NCI-H524 (cell line): ENCODE measurements around the gene DPP6.
"Not testable (repeated sequence)": the region's sequence is repeated elsewhere in the genome, so short reads cannot be mapped to it uniquely, and the experiment has no call there.

ENCODE experiments used
- DNase-seq, 2 experiments: peaks; one replicate each; lab custom pipeline; 2025; lab: John Stamatoyannopoulos, UW

Gene DPP6

DNA sequence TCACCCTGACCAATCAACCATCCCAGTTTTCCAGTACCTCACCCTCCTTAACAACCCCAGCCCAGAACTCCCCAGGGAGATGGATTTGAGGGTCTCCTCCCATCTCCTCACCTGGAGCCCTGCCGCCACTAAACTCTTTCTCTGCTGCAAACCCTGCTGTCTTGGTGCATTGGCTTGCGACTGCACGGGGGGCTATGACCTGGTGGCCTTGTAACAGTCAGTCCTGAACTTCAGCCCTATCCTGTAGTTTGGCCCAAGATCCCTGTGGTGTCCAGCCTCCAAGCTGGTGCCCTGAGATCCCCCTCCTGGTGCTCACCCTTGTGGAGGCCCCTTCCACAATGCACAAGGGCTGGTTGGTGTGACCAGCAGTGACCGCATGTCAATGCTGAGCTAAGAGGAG lies 858.8 kb downstream of the DPP6 start:
- DNase-seq, result no peak

- no peak for DNase-seq
Observed at GRCh38 chr7:154911411-154911810, 859.2 kb downstream of the DPP6 start.

DNA sequence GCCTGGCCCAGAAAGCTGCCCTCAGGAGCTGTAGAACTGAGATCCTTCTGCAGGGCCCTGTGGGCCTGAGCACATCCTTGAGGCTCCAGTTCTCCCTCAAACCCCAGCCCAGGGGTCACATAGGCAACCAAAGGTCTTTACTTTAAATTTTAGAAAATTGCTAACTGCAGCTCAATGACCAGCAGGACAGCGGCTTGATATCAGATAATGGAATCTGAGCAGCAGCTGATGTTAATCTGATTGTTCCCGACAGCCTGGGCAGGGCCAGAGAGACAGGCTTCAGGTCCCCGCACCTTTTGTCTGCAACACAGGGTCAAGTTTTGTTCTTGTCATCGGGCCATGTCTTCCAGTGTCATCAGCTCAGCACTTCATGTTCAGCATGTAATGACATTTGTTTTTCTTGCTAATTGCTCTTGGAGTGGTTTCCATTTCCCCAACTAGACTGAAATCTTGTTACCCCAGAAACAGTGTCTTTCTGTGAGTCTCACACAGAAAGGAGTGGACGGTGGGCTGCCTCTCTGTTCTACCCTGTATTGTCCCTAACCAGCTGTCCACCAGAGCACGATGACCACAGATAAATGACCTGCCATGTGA lies 859.8 kb downstream of the DPP6 start:
- no peak for DNase-seq

DNA sequence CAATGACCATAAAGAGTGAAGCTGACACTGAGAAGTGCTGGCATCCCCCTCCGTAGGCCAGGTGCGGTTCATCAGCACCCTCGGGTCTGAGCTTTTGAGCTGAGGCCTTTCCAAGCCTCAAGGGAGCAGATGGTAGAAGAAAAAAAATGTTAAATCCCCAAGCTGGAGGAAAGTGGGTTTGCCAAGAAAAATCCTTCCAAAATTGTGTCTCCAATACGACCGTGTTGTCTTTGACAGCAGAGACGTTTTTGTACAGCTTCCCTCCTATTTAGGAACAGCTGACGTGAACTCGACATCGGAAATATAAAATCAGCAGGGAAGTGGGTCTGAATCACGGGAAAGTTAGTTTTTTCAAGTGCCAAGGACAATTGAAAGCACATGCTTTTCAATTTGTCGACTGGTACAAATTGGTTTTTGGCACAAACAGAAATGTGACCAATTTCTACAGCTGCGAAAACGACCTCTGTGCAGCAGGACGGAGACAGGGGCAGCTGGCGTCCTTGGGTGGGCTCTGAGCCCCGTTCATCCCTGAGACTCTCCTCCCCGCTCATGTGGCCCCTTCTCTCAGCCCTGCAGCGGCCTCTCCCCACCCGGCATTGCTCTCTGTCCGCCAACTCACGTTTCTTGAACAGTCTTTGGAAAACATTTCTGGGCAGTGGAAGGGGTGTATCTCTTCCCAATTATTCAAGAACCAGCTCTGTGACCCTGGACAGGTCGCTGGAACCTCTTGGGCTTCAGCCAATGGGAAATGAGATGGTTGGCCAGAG lies 860.9 kb downstream of the DPP6 start:
- DNase-seq, result no peak

GRCh38 chr7:154913638-154914307 lies 861.6 kb downstream of the DPP6 start:
- DNase-seq, result peak; percentile 37 to 73

DNA sequence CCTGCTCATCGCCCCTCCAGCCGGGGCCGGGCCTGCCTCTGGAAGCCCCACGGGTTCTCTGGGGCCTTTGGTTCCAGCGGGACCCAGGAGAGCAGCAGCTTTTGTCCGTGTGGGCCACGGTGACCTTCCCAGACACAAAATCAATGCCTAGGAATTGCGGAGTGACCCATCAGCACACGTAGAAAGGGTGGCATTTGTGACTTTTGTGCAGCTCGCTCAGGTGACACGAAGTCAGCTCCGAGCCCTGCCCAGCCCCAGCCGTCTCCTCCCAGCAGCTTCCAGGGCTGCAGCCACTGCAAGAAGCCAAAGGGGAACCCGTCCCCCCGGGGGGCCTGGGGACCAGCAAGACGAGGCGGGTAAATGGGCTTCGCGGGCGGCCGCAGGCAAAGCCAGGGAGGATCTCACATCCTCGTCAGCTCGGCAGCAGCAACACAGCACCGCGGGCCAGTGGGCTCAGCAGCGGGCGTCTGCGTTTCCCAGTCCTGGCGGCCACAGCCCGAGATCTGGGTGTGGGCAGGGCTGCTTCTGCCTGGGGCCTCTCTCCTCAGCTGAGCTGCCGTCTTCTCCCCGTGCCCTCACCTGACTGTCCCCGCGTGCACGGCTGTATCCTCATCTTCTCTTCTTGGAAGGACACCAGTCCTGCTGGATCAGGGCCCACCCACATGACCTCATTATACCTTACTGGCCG lies 862.3 kb downstream of the DPP6 start:
- DNase-seq, result peak in 1 of 2 experiments; percentile 24

GRCh38 chr7:154914996-154915380 lies 862.8 kb downstream of the DPP6 start:
- peak; percentile 46 to 72 for DNase-seq

GRCh38 chr7:154915600-154915999 lies 863.4 kb downstream of the DPP6 start:
- no peak for DNase-seq

DNA sequence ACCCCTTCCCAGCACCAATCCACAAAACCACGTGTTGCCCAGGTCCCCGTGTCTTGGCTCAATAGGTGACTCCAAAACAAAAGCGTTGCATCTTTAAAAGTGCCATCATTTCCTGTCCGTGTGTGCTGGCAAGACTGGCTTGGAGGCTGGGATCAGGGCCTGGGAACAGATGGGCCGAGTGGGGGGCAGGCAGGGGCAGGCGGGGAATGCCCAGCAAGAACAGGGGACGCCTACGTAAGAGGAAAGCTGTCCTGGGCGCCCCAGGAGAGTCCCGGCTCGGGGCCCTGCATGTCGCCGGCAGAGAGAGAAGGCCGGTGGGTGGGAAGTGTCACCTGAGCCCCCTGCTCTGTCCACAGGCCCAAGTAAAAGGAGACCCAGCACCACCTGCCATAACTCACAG lies 864.2 kb downstream of the DPP6 start:
- DNase-seq, result peak in 1 of 2 experiments; percentile 16

- no peak for DNase-seq
Observed at GRCh38 chr7:154916856-154917807, 864.9 kb downstream of the DPP6 start.

DNA sequence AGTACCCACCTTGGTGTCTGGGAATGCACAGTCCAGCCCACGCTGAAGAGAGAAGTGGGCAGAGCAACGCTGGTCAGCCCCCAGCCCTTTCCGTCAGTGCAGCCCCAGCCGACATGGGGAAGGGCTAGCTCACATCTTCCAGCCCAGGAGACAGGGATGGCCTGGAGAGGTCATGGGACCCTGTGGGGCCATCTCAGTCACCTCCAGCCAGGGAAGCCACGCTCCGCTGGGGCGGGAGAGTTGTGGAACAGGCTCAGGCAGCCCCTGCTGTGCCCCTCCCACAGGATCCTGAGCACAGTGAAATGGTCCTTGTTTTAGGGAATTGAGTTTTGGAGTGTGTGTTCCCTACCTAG lies 865.6 kb downstream of the DPP6 start:
- no peak for DNase-seq

DNA sequence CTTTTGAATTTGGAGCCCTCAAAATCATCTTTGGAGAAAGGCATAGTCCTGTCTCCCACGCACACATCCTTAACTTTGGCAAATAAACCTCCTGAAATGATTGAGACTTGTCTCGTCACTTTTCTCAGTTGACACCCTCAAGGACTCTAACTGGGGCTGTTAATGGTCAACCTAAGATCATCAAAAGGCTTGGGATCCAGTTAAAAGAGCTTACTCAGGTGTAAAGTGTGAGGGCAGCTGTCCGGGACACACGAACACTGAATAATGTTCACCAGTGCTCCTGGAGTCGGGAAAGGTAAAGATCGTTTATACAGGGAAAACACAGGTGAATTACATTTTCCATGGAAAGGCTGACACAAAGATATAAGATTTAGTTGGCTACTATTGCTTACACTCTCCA lies 866.1 kb downstream of the DPP6 start:
- DNase-seq, result no peak

DNA sequence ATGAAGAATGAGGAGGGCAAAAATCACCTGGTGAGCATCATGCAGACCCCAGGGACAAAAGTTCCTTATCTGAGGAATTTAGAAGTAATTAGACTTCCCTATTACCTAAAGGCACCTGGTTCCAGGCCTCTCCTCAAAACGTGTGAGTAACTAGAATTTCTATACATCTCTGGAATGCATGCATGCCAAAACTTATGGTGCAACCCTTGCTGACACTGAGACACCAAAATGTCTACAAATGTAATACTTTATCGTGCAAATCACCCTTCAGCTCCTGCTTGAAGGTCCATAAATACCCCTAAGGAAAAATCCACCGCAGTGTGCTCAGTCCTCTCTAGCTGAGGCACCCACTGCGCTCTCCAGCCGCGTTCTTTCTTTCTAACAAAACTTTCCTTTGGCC lies 866.5 kb downstream of the DPP6 start:
- no peak for DNase-seq

DNA sequence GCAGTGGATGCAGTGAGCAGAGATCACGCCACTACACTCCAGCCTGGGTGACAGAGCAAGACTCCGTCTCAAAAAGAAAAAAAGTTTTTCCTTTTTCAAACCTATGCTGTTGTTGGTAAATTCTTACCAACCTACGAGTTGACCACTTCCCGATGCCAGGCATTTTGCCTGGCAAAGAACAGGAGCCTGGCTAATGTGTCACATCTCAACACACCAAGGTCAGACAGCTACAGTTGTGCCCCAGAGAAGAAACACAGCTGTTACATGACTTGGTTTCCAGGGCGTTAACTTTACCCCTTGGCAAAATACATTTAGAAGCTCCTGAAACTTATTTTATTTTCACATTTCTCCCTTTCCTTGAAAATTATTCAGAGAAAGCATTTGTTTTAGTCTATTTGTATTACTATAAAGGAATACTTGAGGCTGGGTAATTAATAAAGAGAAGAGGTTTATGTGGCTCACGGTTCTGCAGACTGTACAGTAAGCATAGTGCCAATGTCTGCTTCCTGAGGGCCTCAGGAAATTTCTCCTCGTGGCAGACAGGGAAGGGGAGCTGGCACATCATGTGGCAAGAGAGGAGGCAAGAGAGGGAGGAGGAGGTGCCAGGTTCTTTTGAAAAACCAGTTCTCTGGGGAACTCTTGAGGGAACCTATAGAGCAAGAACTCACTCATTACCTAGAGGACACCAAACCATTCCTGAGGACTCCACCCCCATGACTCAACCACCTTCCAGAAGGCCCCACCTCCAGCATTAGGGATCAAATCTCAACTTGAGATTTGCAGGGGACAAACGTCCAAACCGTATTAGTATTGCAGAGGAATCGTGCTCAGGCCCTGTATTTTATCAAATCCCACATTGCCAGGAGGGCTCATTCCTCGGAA lies 867.4 kb downstream of the DPP6 start:
- DNase-seq, result no peak

GRCh38 chr7:154922472-154922871 lies 870.3 kb downstream of the DPP6 start:
- not testable (repeated sequence) for DNase-seq

- DNase-seq, result peak; percentile 59 to 71
Observed at GRCh38 chr7:154927624-154928125, 875.5 kb downstream of the DPP6 start.

DNA sequence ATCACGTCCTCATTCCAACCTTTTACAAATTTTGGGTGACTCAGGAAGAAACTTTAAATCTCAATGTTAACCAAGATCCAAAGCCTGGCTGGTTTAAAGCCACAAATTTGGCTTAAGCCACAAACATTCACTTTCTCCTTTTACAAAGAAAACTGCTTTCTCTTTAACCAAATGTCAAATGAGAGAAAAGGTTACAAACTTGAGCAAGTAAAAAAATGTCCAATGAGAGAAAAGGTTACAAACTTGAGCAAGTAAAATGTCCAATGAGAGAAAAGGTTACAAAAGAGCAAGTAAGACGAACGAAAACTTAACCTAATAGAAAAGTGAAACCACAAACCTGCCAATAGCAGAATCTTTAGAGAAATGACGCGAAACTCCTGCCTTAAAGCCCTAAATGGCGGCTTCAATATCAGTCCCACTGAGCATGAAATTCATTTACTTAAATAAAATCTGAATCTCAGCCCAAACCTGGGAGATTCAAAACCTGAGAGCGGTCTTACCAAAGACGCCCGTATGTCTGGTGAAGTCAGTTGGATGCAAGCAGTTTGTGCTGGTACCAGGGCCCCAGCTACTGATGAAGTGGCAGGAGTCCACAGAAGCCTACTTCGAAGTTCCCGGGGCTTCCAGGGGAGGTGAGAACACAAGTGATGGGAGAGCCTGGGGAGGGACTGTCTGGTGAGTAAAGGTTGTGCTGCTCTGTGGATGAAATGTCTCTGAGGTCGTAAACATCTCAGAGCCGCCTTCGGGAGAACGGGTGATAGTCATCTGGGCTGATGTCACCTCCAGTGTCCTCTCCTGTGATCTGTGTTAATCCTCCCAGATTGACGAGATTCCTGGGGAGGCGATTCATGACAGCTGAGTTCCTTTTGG lies 876.2 kb downstream of the DPP6 start:
- peak in 1 of 2 experiments; percentile 51 for DNase-seq

GRCh38 chr7:154929006-154929726 lies 877.0 kb downstream of the DPP6 start:
- no peak for DNase-seq

DNA sequence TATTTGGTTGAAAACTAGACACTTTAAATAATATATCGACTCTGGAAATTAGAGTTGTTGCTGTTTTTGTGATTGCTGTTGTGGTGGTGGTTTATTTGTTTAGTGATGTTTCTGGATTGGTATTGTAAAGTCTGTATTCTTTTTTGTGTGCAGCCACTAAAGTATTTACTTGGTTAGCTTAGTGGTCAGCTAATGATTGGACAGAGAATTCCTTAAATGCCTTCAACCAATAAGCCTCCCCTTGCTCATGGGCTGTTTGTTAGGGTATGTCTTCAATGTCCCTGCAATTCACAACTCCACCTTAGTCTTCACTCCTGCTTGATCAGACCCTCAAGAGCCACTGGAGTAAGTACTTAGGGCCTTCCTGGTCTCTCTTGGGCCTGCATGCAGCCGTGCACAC lies 879.7 kb downstream of the DPP6 start:
- DNase-seq, result no peak
